AG09319 (cell line): ENCODE data around the gene OR2W1.

Experiments
- DNase-seq: peaks from one replicate; pipeline ENCODE4 v3.0.0-alpha.2; 2010; ENCODE audit warnings: low read depth; ENCODE audit errors: extremely low read depth
- TF ChIP-seq, protein P1 (sequence below): IDR thresholded peaks from 2 replicates; pipeline ENCODE4 v1.5.1; 2011; ENCODE audit warnings: low read depth, mild to moderate bottlenecking, inconsistent platforms, low read length, moderate library complexity

The OR2W1 gene, protein sequence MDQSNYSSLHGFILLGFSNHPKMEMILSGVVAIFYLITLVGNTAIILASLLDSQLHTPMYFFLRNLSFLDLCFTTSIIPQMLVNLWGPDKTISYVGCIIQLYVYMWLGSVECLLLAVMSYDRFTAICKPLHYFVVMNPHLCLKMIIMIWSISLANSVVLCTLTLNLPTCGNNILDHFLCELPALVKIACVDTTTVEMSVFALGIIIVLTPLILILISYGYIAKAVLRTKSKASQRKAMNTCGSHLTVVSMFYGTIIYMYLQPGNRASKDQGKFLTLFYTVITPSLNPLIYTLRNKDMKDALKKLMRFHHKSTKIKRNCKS

DNA sequence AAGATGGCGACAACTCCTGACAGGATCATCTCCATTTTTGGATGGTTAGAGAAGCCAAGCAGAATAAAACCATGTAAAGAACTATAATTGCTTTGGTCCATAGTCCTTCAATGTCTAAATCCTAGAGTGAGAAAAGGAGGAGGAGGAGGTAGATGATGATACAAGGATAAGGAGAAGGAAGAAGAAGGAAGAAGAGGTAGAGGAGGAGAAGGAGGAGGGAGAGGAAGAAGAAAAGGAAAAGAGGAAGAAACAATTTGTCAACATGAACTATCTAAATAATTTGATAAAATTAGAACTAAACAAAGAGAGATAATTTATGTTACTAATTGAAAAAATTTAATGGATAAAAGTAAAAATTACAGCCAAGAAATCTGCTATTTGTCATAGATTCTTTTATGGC lies at the start of gene OR2W1:
Gene OR2W1 (minus strand): TSS at position 101 of the 400 bp plus-strand sequence. CDS start 0 bp downstream, at position 101.
- TF ChIP-seq, protein P1, sequence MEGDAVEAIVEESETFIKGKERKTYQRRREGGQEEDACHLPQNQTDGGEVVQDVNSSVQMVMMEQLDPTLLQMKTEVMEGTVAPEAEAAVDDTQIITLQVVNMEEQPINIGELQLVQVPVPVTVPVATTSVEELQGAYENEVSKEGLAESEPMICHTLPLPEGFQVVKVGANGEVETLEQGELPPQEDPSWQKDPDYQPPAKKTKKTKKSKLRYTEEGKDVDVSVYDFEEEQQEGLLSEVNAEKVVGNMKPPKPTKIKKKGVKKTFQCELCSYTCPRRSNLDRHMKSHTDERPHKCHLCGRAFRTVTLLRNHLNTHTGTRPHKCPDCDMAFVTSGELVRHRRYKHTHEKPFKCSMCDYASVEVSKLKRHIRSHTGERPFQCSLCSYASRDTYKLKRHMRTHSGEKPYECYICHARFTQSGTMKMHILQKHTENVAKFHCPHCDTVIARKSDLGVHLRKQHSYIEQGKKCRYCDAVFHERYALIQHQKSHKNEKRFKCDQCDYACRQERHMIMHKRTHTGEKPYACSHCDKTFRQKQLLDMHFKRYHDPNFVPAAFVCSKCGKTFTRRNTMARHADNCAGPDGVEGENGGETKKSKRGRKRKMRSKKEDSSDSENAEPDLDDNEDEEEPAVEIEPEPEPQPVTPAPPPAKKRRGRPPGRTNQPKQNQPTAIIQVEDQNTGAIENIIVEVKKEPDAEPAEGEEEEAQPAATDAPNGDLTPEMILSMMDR, result no peak
- no peak for DNase-seq

DNA sequence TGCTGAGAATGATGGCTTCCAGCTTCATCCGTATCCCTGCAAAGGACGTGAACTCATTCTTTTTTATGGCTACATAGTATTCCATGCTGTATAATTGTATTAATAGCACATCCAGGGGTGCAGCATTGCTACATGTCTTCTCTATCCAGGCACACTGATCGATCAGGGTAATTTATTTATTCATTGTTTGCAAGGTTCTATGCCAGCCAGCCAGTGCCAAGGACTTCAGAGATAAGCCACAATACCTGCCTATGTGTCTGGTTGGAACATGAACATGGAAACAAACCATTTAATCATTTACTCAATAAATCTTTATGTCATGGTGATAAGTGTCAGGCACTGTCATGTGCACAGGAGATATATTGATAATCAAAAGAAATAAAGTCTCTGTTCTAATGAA lies 48.0 kb upstream of the OR2W1 start:
- no peak for DNase-seq
- TF ChIP-seq, protein P1, result no peak

DNA sequence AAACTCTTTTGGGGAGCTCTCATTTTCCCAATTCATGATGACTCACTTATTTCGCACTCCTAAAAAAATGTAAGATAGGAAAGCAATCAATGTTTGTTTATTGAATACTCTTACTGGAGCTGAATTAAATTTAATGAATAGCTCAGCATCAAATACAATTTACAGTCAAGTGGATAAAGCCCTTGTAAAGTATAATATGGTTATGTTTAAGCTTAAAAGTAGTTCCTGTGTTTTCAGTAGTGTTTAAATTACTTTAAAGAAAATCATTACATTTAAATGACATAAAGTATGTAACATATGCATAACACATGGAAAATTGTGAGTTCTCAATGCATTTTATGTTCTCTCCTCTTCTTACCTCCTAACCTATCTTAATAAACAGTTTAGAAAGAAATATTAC lies 42.2 kb upstream of the OR2W1 start, which contains the start of gene OR2B3:
Gene OR2B3 (minus strand): TSS at position 101 of the 400 bp plus-strand sequence. CDS start 65 bp downstream, at position 36.
- no peak for DNase-seq
- TF ChIP-seq, protein P1, result no peak

DNA sequence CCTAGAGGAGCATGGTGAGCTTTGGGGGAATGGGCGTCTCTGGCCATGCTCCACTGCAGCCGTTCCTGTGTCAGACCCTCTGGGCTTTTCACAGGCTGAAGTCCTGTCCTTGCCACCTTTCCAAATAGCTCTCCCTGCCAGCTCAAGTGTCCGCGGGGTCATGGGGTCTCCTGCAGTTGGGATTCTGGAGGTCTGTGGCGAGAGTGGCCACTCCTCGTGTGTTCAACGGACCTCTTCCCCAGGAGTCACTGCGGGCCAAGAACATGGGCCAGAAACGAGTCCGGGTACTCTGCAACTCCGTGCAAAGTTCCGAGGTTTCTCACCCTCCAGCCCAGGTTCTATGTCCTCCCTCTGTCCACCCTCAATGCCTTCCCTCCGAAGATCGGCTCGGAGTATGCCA lies 37.5 kb upstream of the OR2W1 start:
- TF ChIP-seq, protein P1, result no peak
- DNase-seq, result no peak

DNA sequence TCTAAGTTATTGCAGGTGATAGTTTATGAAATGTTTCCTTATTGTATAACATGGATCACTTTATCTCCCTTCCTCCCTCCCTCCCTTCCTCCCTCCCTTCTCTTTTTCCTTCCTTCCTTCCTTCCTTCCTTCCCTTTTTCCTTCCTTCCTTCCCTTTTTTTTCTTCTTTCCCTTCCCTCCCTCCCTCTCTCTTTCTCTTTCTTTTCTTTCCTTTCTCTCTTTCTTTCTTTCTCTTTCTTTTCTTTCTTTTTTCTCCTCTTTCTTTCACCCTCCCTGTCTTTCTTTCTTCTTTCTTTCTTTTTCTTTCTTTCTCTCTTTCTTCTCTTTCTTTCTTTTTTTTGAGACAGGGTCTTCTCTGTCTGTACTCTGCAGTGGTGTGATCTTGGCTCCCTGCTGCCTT lies 36.3 kb upstream of the OR2W1 start:
- TF ChIP-seq, protein P1, result no peak
- DNase-seq, result no peak

DNA sequence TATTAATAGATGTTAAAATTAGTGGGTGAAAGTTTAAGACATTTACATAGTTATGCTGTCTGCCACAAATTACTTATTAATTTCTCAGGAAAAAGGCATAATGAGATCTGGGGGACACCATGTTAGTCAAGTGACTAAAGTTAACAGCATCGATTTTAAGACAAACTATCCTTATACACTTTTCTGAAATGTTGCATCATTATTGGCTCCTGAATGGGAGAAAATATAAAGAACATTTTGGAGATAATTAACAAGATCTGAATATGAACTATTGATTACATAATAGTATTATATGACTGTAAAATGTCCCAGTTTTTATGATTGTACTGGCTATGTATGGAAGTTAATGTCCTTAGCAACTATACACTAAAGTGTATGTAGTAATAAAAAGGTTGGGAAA lies 34.2 kb upstream of the OR2W1 start:
- no peak for DNase-seq
- TF ChIP-seq, protein P1, result no peak

DNA sequence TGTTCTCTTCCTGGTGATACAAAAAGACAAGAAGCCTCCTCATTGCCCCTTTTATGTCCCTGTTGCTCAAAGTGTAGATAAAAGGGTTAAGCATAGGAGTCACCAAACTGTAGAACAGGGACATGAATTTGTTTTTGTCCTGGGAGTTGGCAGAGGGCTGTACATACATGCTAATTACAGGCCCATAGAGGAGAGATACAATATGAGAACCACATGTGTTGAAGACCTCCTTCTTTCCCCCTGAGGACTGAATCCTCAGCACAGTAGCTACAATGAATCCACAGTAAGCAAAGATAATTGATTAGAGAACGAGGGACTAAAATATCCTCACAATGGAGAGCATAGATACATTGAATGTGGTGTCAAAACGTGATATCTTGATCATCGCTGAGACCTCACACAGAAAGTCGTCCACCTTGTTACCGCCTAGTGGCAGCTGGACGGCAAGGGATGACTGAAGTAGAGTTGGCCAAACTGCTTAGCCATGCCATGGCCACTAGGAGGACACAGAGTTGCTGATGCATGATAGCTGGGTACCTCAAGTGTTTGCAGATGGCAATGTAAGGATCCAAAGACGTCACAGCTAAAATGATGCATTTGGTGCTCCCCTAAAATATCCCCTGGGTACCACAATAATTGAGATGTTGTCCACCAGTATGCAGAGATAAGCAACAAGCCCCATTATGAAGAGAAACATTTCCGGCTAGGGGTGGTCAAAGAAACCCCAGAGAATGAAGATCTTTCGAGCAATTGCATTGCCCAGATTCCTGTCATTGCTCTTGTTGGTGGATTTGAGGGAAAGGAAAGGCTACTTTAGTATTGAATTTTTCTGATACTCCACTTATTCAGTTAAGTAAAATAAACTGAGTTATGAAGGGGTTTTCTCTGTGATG lies 27.1 kb upstream of the OR2W1 start:
- TF ChIP-seq, protein P1, result no peak; the same call in 1 of the 2 replicates
- DNase-seq, result no peak
